ENCODE measurements around the gene BPIFB4. TPM values are rescaled to one million over a fixed set of nuclear protein-coding genes. Genes with fewer than 3 reads are reported as not detected.

BPIFB4 gene
- total and polyA plus RNA-seq, 2 donors (not counting 3 experiments of a cell fraction or from before 2014, with no cell fraction given), result not detected

DNA sequence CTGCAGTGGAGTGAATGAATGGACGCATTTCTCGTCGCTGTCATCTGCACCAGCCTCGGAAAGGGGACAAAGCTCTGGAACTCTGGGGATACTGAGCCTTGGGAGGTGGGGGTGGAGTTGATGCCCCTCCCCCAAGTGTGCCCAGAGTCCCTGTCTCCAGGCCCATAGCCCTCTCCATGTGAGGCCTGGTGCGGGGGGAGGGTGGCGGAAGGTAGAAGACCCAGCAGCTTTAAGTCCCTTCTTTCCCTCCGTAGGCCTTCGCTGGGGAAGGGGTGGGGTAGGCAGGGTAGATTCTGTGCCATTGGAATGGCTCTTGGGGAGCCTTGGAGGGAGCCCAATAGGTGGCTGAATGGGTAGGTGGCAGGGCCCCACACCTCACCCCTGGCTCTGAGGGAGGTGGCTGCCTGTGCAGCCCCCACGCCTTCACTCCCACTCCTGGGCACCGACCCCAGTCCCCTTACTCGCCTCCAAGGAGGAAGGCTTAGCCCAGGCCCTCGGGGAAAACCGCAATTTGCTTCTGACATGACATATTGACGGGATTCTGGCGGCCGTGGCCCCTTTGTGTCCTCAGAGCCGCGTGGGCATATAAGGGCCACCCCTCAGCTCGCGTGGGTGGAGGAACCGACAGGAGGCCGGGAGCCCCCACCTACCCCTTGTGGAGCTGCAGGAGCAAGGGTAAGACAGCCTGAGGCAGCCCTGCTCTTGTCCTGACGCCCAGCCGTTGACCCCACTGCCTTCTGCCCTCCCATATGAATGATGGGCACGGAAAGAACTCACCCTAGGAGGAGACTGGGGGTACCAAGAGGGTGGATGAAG, 25.9 kb upstream of the BPIFB4 start, which contains the start of gene BPIFB3:
TSS of gene BPIFB3 (plus strand) at position 613 of the 816 bp plus-strand sequence. CDS start 1,533 bp downstream, outside the sequence.
- Histone ChIP-seq H3K4me1 (ENCODE audit: control insufficient read depth, extremely low read depth, insufficient read depth, low read length) (no peaks in the 10 kb centered on the region), H3K9ac (replicated peaks; ENCODE audit: extremely low read depth, insufficient read depth, low read length) (no peak within 1 kb of the TSS), H2AFZ (ENCODE audit: low read depth, low read length) (no peak within 1 kb of the TSS), H3K9me1 (replicated peaks; ENCODE audit: control insufficient read depth, extremely low read depth, insufficient read depth, low read length) (no peaks in the 10 kb centered on the region), H3K4me2 (ENCODE audit: insufficient read depth, low read length) (no peak within 1 kb of the TSS), H4K20me1 (replicated peaks; ENCODE audit: control insufficient read depth, extremely low read depth, insufficient read depth, low read length) (no peaks in the 10 kb centered on the region), H3K36me3 (ENCODE audit: control insufficient read depth in 2 of 2, extremely low read depth in 1 of 2, insufficient read depth in 2 of 2, low read length in 2 of 2) (no peaks in the 10 kb centered on the region), H3K4me3 (replicated peaks in 1 of 3; ENCODE audit: insufficient read depth in 1 of 3, low read depth in 1 of 3, low read length in 3 of 3) (no peak within 1 kb of the TSS), H3K27me3 (ENCODE audit: control insufficient read depth in 2 of 2, insufficient read depth in 2 of 2, low read length in 2 of 2) (no peaks in the 10 kb centered on the region), H3K27ac (ENCODE audit: insufficient read depth, low read depth, low read length) (no peak within 1 kb of the TSS), H3K9me3 (replicated peaks; ENCODE audit: control insufficient read depth, insufficient read depth, low read length) (no peaks in the 10 kb centered on the region), H3K79me2 (ENCODE audit: control insufficient read depth, insufficient read depth, low read length) (no peaks in the 10 kb centered on the region)
- TF ChIP-seq POLR2A (IDR thresholded peaks at IDR 0.05; ENCODE audit: low read depth, low read length) (no peak), MYC (IDR thresholded peaks at IDR 0.05; ENCODE audit: low read depth, low read length) (no peak), GATA2 (IDR thresholded peaks at IDR 0.05; ENCODE audit: insufficient read depth, insufficient read length, low read depth, low read length) (no peak), JUN (IDR thresholded peaks at IDR 0.05; ENCODE audit: borderline replicate concordance, insufficient read depth, insufficient read length, low read depth) (no peak)
- BruUV-seq (replicated peaks), result no TSS peak
- FAIRE-seq (no peak), DNase-seq (ENCODE audit: low read depth, low spot score) (no peak)
- dilution Hi-C loops (cut with MboI; ENCODE audit: extremely low pct_ligation_motif_present, low sequenced_read_pairs), result no loop called here
- POLR2A ChIA-PET, result no interaction called here
- CTCF ChIA-PET, result no interaction called here
- intact Hi-C loops (cut with micrococcal nuclease), result no loop called here

DNA sequence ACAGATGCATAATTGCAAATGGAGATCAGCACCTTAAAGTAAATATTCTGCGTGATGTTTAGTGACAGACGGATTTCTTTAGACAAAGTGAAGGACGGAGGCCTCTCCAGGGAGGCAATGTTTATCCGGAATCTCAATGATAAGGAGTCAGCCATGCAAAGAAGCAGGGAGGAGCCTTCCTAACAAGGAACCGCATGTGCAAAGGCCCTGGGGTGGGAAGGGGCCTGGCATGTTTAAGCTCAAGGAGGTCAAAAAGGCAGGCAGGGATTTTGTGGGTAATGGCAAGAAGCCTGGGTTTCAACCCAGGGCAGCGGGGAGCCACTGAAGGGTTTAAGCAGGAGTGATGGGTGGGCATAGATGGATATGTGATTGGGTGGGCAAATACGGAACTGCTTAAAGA, 25.1 kb upstream of the BPIFB4 start:
- no peaks in the 10 kb centered on the region for H3K9me1 ChIP-seq (replicated peaks; ENCODE audit: control insufficient read depth, extremely low read depth, insufficient read depth, low read length)
- ChIA-PET POLR2A (no interaction called here), CTCF (no interaction called here)
- H3K36me3 ChIP-seq (ENCODE audit: control insufficient read depth in 2 of 2, extremely low read depth in 1 of 2, insufficient read depth in 2 of 2, low read length in 2 of 2), result no peaks in the 10 kb centered on the region
- H2AFZ ChIP-seq (ENCODE audit: low read depth, low read length), result no peak overlapping the region
- H3K4me1 ChIP-seq (ENCODE audit: control insufficient read depth, extremely low read depth, insufficient read depth, low read length), result no peaks in the 10 kb centered on the region
- H3K9ac ChIP-seq (replicated peaks; ENCODE audit: extremely low read depth, insufficient read depth, low read length), result no peak overlapping the region
- intact Hi-C loops (cut with micrococcal nuclease), result no loop called here
- H3K79me2 ChIP-seq (ENCODE audit: control insufficient read depth, insufficient read depth, low read length), result no peaks in the 10 kb centered on the region
- no peak overlapping the region for H3K27ac ChIP-seq (ENCODE audit: insufficient read depth, low read depth, low read length)
- BruUV-seq (replicated peaks), result no TSS peak
- no peak for DNase-seq (ENCODE audit: low read depth, low spot score)
- no peak overlapping the region for H3K4me3 ChIP-seq (replicated peaks in 1 of 3; ENCODE audit: insufficient read depth in 1 of 3, low read depth in 1 of 3, low read length in 3 of 3)
- H3K4me2 ChIP-seq (ENCODE audit: insufficient read depth, low read length), result no peak overlapping the region
- dilution Hi-C loops (cut with MboI; ENCODE audit: extremely low pct_ligation_motif_present, low sequenced_read_pairs), result no loop called here
- H3K27me3 ChIP-seq (ENCODE audit: control insufficient read depth in 2 of 2, insufficient read depth in 2 of 2, low read length in 2 of 2), result no peaks in the 10 kb centered on the region
- TF ChIP-seq MYC (IDR thresholded peaks at IDR 0.05; ENCODE audit: low read depth, low read length) (no peak), CTCF (IDR thresholded peaks at IDR 0.05; ENCODE audit: extremely low read depth in 1 of 2, insufficient read depth in 1 of 2, low read depth in 1 of 2, low read length in 2 of 2) (no peak), FOS (IDR thresholded peaks at IDR 0.05; ENCODE audit: borderline replicate concordance, insufficient read depth, low read length) (no peak)
- H3K9me3 ChIP-seq (replicated peaks; ENCODE audit: control insufficient read depth, insufficient read depth, low read length), result no peaks in the 10 kb centered on the region
- no peaks in the 10 kb centered on the region for H4K20me1 ChIP-seq (replicated peaks; ENCODE audit: control insufficient read depth, extremely low read depth, insufficient read depth, low read length)
- FAIRE-seq, result no peak
